Fibroblast of upper back skin (primary cell): Measurements from ENCODE around the gene WFDC9.
"Not testable (repeated sequence)": the region's sequence is repeated elsewhere in the genome, so short reads cannot be mapped to it uniquely, and the experiment has no call there.

Experiments
- DNase-seq: peaks from one replicate; pipeline ENCODE4 v3.0.0-alpha.2; 2013

The WFDC9 gene

GRCh38 chr20:45631184-45631583 lies at the start of gene WFDC9:
WFDC9 (minus strand) TSS chr20:45631284; CDS start chr20:45610181, 21,103 bp downstream.
- no peak for DNase-seq

- DNase-seq = no peak
These were observed 48.6 kb upstream of the WFDC9 start for GRCh38 chr20:45679650-45680049.

GRCh38 chr20:45672765-45673164 lies 41.7 kb upstream of the WFDC9 start:
- DNase-seq = no peak

DNA sequence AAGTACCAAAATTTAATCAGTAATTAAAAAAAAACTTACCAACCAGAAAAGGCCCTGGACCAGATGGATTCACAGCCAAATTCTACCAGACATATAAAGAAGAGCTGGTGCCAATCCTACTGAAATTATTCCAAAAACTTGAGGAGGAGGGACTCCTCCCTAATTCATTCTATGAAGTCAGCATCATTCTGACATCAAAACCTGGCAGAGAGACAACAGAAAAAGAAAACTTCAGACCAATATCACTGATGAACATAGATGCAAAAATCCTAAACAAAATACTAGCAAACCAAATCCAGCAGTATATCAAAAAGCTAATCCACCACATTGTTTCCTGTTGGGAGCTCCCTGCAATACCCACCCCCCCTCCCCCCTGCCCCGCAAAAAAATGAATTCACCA lies 39.1 kb upstream of the WFDC9 start, which contains the start of gene WFDC11:
Gene WFDC11, minus strand, starts transcription at position 101 of the 400 bp plus-strand sequence. CDS start 19,639 bp downstream, outside the sequence.
- DNase-seq = no peak

GRCh38 chr20:45657038-45657437 lies 26.0 kb upstream of the WFDC9 start:
- not testable (repeated sequence) for DNase-seq

DNA sequence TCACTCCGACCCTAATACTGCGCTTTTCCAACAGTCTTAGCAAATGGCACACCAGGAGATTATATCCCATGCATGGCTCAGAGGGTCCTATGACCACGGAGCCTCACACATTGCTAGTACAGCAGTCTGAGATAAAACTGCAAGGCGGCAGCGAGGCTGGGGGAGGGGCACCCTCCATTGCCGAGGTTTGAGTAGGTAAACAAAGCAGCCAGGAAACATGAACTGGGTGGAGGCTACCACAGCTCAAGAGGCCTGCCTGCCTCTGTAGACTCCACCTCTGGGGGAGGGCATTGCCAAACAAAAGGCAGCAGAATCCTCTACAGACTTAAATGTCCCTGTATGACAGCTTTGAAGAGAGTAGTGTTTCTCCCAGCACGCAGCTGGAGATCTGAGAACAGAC lies 20.6 kb upstream of the WFDC9 start:
- not testable (repeated sequence) for DNase-seq

DNA sequence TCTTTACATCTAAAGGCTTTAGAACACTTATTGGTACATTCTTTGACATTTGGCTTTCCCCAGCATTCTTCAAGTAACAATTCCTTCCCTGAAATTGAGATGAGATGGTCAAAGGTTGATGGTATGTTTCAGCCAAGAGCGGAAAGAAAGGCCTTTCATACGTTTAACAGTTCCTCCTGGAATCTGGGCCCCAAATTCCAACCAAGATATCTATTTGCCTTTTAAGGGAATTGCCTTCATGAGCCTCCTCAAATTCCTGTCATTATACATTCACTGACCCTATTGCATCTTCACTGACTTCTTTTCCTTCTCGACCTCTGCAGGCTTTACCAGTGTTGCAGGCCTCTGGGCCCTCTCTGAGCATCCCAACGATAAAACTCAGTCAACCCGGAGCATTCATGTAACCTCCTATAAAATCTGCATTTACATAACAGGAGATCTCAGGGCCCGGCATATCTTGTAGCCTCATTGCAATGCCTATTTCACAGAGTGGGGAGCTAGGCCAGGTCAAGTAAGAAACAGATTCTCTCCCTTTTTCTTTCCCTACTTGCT lies 18.3 kb upstream of the WFDC9 start:
- DNase-seq = no peak

GRCh38 chr20:45647441-45648050 lies 16.5 kb upstream of the WFDC9 start:
- DNase-seq = no peak

DNA sequence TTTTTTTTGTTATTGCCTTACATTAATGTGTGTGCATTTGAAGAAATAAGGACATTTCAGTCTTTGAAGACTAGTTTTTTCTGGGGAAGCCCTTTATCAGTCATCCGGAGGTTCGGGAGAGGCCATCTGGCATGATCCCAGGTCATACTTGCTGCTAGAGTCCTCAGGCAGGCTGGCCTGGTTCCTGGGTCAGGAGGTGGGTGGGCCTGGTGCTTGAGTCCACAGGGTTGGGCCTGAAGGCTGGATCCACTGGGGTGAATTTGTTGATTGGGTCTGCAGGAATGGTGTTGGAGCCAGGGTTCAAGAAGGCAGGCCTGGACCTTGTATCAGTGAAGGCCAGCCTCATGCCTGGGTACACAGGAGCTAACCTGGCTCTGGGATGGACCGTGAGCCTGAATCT lies 15.8 kb upstream of the WFDC9 start:
- DNase-seq = no peak

- DNase-seq = not testable (repeated sequence)
These were observed 14.8 kb upstream of the WFDC9 start for GRCh38 chr20:45645869-45646268.

- DNase-seq = not testable (repeated sequence)
These were observed 10.0 kb upstream of the WFDC9 start for GRCh38 chr20:45641076-45641475.

- no peak for DNase-seq
These were observed 8.6 kb upstream of the WFDC9 start for GRCh38 chr20:45639687-45640086.

- DNase-seq = no peak
These were observed 5.4 kb upstream of the WFDC9 start for GRCh38 chr20:45636513-45636912.

- peak; percentile 3 for DNase-seq
These were observed 713 bp downstream of the WFDC9 start for GRCh38 chr20:45630371-45630770.

GRCh38 chr20:45629496-45630100 lies 1.5 kb downstream of the WFDC9 start, which contains the start of gene WFDC10A:
WFDC10A (plus strand) TSS chr20:45629739; CDS start chr20:45629814, 75 bp downstream.
- DNase-seq = peak; percentile 52

GRCh38 chr20:45626540-45626939 lies 4.5 kb downstream of the WFDC9 start:
- DNase-seq = no peak

DNA sequence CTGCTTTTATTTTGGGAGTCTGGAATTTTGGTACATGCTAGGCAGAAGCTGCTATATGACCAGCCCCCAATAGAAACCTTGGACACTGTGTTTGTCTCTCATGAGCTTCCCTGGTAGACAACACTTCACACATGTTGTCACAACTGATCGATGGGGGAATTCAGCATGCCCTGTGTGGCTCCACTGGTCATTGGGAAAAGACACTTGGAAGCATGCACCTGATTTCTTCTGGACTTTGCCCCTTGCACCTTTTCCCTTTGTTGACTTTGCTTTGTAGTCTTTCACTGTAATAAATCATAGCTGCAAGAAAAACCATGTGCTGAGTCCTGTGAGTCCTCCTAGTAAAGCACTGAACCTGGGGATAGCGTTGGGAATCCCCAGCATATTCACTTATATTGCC lies 9.5 kb downstream of the WFDC9 start:
- no peak for DNase-seq

DNA sequence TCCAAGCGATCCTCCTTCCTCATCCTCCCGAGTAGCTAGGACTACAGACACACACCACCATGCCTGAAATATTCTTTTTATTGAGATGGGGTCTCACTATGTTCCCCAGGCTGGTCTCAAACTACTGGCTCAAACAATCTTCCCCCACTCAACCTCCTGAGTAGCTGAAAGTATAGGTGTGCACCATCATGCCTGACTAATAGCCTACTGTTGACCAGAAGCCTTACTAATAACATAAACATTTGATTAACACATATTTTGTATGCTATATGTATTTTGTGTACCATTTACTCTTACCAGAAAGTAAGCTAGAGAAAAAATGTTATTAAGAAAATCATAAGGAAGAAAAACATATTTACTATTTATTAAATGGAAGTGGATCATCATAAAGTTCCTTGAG lies 13.5 kb downstream of the WFDC9 start:
- DNase-seq = no peak

- DNase-seq = no peak
These were observed 18.8 kb downstream of the WFDC9 start for GRCh38 chr20:45612314-45612713.

GRCh38 chr20:45611054-45611453 lies 20.0 kb downstream of the WFDC9 start:
- DNase-seq = peak; percentile 91

GRCh38 chr20:45607810-45608209 lies 23.3 kb downstream of the WFDC9 start:
- DNase-seq = no peak

- no peak for DNase-seq
These were observed 35.8 kb downstream of the WFDC9 start for GRCh38 chr20:45595235-45595634.

GRCh38 chr20:45593498-45593897 lies 37.6 kb downstream of the WFDC9 start:
- no peak for DNase-seq

DNA sequence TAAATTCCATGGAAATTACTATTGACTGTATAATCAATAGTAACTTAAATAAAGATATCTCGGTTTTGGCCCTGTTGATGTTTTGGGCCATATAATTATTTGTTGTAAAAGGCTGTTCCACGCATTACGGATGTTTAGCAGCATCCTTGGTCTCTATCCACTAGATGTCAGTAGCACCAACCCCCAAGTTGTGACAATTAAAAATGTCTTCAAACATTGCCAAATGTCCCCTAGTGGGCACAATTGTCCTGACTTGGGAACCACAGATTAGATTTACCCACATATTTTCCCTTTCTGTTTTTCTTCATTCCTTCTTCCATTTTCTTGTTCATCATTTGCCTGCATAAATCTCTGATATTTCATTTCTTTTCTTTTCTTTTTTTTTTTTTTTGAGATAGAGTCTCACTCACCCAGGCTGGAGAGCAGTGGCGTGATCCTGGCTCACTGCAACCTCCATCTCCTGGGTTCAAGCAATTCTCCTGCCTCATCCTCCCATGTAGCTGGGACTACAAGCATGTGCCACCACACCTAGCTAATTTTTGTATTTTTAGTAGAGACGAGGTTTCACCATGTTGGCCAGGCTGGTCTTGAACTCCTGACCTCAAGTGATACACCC lies 38.4 kb downstream of the WFDC9 start:
- DNase-seq = peak; percentile 55
